Common myeloid progenitor, CD34-positive (primary cell): Measurements from ENCODE around the gene SACM1L.

Experiments used
- CTCF ChIA-PET: fragments of 350-600 bp; sonication (Branson Sonifier 250); formaldehyde crosslinking; loops from one replicate; lab custom pipeline; 2021; ENCODE audit warnings: antibody characterized with exemption; lab: Charles Lee
- POLR2A ChIA-PET: fragments of 350-600 bp; sonication (Branson Sonifier 250); formaldehyde crosslinking; loops from one replicate; lab custom pipeline; 2021; ENCODE audit warnings: antibody characterized with exemption; lab: Charles Lee
- DNase-seq, 3 donors: peaks; one replicate each; pipeline versions ENCODE4 v3.0.0 to v3.0.0-alpha.2; 2013
- H3K27ac ChIP-seq, 2 experiments: 1 replicate in 1 of 2; 2 replicates in 1 of 2; pipeline ENCODE4 v1.7.0; 2013; ENCODE audit warnings: inconsistent platforms in 2 of 2, low read length in 2 of 2, mild to moderate bottlenecking in 2 of 2, low read depth in 1 of 2, moderate library complexity in 1 of 2; ENCODE audit not compliant: severe bottlenecking in 2 of 2, insufficient read depth in 1 of 2, poor library complexity in 1 of 2
- H3K27me3 ChIP-seq, 5 experiments: replicated peaks in 2 of 5; 1 replicate in 3 of 5; 2 replicates in 2 of 5; pipeline versions ENCODE4 v1.6.1 to v1.7.0; 2013; ENCODE audit warnings: low read length in 4 of 5, mild to moderate bottlenecking in 2 of 5, moderate library complexity in 2 of 5, inconsistent platforms in 1 of 5; ENCODE audit not compliant: insufficient read depth in 5 of 5, control insufficient read depth in 4 of 5
- H3K36me3 ChIP-seq, 4 experiments: 1 replicate in 2 of 4; 2 replicates in 2 of 4; pipeline versions ENCODE4 v1.6.1 to v1.7.0; 2013; ENCODE audit warnings: low read length in 3 of 4, control low read depth in 1 of 4, mild to moderate bottlenecking in 1 of 4; ENCODE audit not compliant: control insufficient read depth in 4 of 4, insufficient read depth in 4 of 4
- H3K4me1 ChIP-seq, 4 experiments: 1 replicate in 3 of 4; 2 replicates in 1 of 4; pipeline versions ENCODE4 v1.6.1 to v1.7.1; 2013; ENCODE audit warnings: low read length in 3 of 4, mild to moderate bottlenecking in 3 of 4, control low read depth in 1 of 4, inconsistent platforms in 1 of 4, moderate library complexity in 1 of 4; ENCODE audit not compliant: control insufficient read depth in 4 of 4, insufficient read depth in 4 of 4; ENCODE audit errors: control extremely low read depth in 1 of 4
- H3K4me3 ChIP-seq, 7 experiments: 1 replicate in 4 of 7; 2 replicates in 3 of 7; pipeline versions ENCODE4 v1.5.1 to v1.7.0; 2013; ENCODE audit warnings: mild to moderate bottlenecking in 7 of 7, low read length in 6 of 7, moderate library complexity in 6 of 7, inconsistent platforms in 2 of 7, low read depth in 2 of 7, control low read depth in 1 of 7; ENCODE audit not compliant: insufficient read depth in 4 of 7, control insufficient read depth in 1 of 7; ENCODE audit errors: extremely low read depth in 1 of 7
- H3K9me3 ChIP-seq, 5 experiments: 1 replicate in 4 of 5; 2 replicates in 1 of 5; pipeline versions ENCODE4 v1.6.1 to v1.7.1; 2013; ENCODE audit warnings: low read length in 4 of 5, mild to moderate bottlenecking in 2 of 5, inconsistent platforms in 1 of 5, low read depth in 1 of 5, moderate library complexity in 1 of 5; ENCODE audit not compliant: control insufficient read depth in 4 of 5, insufficient read depth in 2 of 5; ENCODE audit errors: control extremely low read depth in 1 of 5
- WGBS: methylation state at CpG from one replicate; pipeline ENCODE4 v1.1.5; 2013; ENCODE audit not compliant: insufficient coverage; 5-methylcytosine and 5-hydroxymethylcytosine counted together

Gene SACM1L

DNA sequence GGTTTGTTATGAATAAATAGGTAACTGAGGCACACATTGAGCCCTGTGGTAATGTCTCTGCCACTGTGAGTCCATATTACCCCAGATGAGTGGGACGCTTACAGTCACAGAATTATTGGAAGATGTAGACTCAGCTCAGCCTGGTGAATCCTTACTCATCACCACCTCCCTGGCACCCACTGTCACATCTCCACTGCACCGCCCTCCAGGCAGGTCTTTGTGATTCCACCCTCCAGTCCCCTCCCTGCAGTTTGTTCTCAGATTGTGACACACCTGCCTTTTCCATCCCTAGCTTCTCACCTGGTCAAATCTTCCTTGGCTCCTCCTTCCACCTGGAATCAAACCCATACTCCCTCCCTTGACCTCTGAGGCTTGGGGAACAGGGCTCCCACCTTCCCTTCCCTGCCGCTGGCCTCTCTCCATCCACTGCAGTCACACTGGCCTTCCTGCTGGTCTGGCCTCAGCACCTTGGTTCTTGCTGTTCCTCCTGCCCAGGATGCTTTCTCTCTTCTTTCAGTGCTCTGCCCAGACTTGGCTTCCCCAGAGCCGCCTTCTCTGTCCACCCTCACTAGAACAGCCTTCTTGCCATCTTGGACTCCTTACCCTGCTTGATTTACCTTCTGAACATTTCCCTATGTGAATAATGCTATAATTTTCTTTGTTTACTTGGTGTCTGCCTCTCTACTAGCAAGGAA is 97.8 kb downstream of the SACM1L start:
- no peak for DNase-seq
- H3K4me3 ChIP-seq, result no peak overlapping the region
- CTCF ChIA-PET, result interaction anchor here (0.8 kb wide), 1 partner anchor 25 kb away, joined by 3 read pairs; no protein-coding TSS in a partner anchor

GRCh38 chr3:45787551-45787950 is 98.4 kb downstream of the SACM1L start:
- ChIA-PET CTCF (no interaction called here), POLR2A (no interaction called here)
- H3K4me3 ChIP-seq, result no peak overlapping the region
- no peak overlapping the region for H3K27ac ChIP-seq
- H3K36me3 ChIP-seq, result no peaks in the 10 kb centered on the region
- WGBS, result 100% methylated on average over 1 of the region's 2 CpGs
- H3K27me3 ChIP-seq, result peaks cover 0 to 7% (median 0%) of the 10 kb centered on the region in 5 experiments
- H3K9me3 ChIP-seq, result peaks cover 0 to 8% (median 3%) of the 10 kb centered on the region in 5 experiments
- H3K4me1 ChIP-seq, result no peaks in the 10 kb centered on the region
- DNase-seq, result no peak

More for the DNA sequence above, 97.8 kb downstream of the SACM1L start:
- 73% methylated on average over 4 of the region's 4 CpGs for WGBS
- Histone ChIP-seq H3K4me1 (no peaks in the 10 kb centered on the region), H3K36me3 (no peaks in the 10 kb centered on the region), H3K9me3 (peaks cover 0 to 8% (median 3%) of the 10 kb centered on the region in 5 experiments), H3K27ac (no peak overlapping the region), H3K27me3 (peaks cover 0 to 7% (median 0%) of the 10 kb centered on the region in 5 experiments)
- POLR2A ChIA-PET, result no interaction called here

- Histone ChIP-seq H3K27ac (no peak overlapping the region), H3K4me3 (no peak overlapping the region), H3K4me1 (no peaks in the 10 kb centered on the region), H3K27me3 (peaks cover 0 to 11% (median 5%) of the 10 kb centered on the region in 5 experiments), H3K9me3 (peaks cover 0 to 8% (median 3%) of the 10 kb centered on the region in 5 experiments), H3K36me3 (no peaks in the 10 kb centered on the region)
- CTCF ChIA-PET, result no interaction called here
- no peak for DNase-seq
- POLR2A ChIA-PET, result no interaction called here
- no CpG with 5 or more reads among the region's 4 CpGs for WGBS
These were observed 100.1 kb downstream of the SACM1L start for GRCh38 chr3:45789235-45789812.

DNA sequence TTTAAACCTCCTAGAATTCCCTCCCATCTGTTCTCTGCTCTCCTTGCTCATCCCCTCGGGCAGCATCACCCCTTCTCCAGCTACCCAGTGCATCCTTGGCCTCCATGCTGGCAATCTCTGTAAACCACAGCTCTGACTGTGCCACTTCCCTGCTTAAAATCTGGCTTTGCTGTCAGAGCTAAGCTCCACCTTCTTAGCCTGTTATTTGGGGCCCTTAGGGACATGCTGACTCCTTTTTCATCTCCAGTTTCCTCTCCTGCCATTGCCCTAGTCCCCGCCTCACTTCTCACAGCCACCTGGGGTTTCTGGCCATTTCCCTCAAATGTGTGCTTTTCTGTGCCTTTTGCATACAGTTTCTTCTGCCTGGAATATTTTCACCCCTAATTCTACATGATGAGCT is 101.4 kb downstream of the SACM1L start:
- ChIA-PET POLR2A (interaction anchor here (0.7 kb wide), 1 partner anchor 84 kb away, joined by 4 read pairs; no protein-coding TSS in a partner anchor), CTCF (interaction anchor here (1.0 kb wide), 1 partner anchor 10 kb away, joined by 3 read pairs; no protein-coding TSS in a partner anchor)
- Histone ChIP-seq H3K4me1 (peaks cover 0 to 2% (median 1%) of the 10 kb centered on the region in 4 experiments), H3K27ac (no peak overlapping the region), H3K4me3 (no peak overlapping the region), H3K27me3 (peaks cover 2 to 17% (median 16%) of the 10 kb centered on the region in 5 experiments), H3K36me3 (no peaks in the 10 kb centered on the region), H3K9me3 (peaks cover 0 to 4% (median 2%) of the 10 kb centered on the region in 5 experiments)
- no peak for DNase-seq
- WGBS, result 100% methylated on average over 2 of the region's 2 CpGs

DNA sequence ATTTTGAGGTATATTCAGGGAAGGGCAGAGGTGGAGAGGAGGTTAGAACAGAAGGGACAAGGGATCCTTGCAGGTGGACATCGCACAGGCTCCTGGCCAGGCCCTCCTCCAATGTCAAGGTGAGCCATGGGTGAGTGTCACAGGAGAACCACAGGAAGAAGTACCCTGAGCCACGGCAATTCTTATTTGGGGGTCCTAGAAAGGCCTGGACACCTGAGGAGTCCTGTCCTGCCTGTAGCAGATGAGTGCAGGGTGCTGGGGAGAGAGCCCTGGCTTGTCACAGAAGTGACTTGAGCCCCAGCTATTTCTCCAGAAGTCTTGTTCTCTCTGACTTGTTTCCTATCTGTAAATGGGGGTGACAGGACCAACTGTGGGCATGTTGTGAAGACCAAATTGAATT is 102.8 kb downstream of the SACM1L start:
- WGBS, result 97% methylated on average over 2 of the region's 2 CpGs
- Histone ChIP-seq H3K4me3 (no peak overlapping the region), H3K9me3 (peaks cover 0 to 4% (median 2%) of the 10 kb centered on the region in 5 experiments), H3K4me1 (peaks cover 0 to 16% (median 14%) of the 10 kb centered on the region in 4 experiments), H3K36me3 (no peaks in the 10 kb centered on the region), H3K27me3 (peaks cover 2 to 32% (median 24%) of the 10 kb centered on the region in 5 experiments), H3K27ac (no peak overlapping the region)
- no peak for DNase-seq
- POLR2A ChIA-PET, result no interaction called here
- CTCF ChIA-PET, result no interaction called here

- peaks cover 0 to 16% (median 14%) of the 10 kb centered on the region in 4 experiments for H3K4me1 ChIP-seq
- DNase-seq, result no peak
- H3K36me3 ChIP-seq, result no peaks in the 10 kb centered on the region
- H3K27ac ChIP-seq, result no peak overlapping the region
- peaks cover 0 to 4% (median 2%) of the 10 kb centered on the region in 5 experiments for H3K9me3 ChIP-seq
- no peak overlapping the region for H3K4me3 ChIP-seq
- WGBS, result 91% methylated on average over 1 of the region's 7 CpGs
- H3K27me3 ChIP-seq, result peaks cover 3 to 37% (median 28%) of the 10 kb centered on the region in 5 experiments
- ChIA-PET POLR2A (interaction anchor here (0.6 kb wide), 1 partner anchor 158 kb away, joined by 3 read pairs; no protein-coding TSS in a partner anchor), CTCF (interaction anchor here (0.6 kb wide), 1 partner anchor 494 kb away, joined by 3 read pairs; no protein-coding TSS in a partner anchor)
These were observed 103.4 kb downstream of the SACM1L start for GRCh38 chr3:45792516-45793172.
